HPDE6-E6E7 (cell line): Measurements from ENCODE around the gene RBP3.

Experiments used
- DNase-seq: peaks from one replicate; pipeline ENCODE4 v3.0.0; 2011; ENCODE audit warnings: missing footprints; ENCODE audit errors: extremely low spot score

The RBP3 gene

GRCh38 chr10:47348138-47348651 lies at the start of gene RBP3:
TSS of gene RBP3 (plus strand) at chr10:47348363. CDS start at chr10:47348485, 122 bp downstream.
- no peak for DNase-seq

DNA sequence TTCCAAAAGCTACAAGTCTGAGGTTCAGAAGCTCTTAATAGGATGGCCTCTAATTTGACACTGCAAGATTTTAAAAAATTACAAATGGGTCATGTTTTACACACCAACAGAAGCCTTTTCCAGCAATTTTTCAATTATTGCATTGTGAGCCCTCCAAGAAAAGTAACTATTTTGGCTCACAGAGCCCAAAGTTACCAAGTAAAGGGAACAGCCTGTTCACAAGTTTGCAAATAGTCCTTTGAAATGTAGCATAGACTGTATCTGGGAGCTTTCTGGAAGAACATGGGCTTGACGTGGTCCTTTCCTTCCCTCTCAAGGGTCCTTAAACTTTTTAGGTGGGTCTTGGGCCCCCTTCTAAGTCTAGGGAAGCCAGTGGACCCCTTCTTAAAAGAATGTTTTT lies 49.4 kb upstream of the RBP3 start:
- no peak for DNase-seq

- DNase-seq, result no peak
These were observed 48.3 kb upstream of the RBP3 start, which contains the start of gene GDF10 for GRCh38 chr10:47299611-47300428. TSS of gene GDF10 (plus strand) at chr10:47300197. CDS start at chr10:47300652, 455 bp downstream.

DNA sequence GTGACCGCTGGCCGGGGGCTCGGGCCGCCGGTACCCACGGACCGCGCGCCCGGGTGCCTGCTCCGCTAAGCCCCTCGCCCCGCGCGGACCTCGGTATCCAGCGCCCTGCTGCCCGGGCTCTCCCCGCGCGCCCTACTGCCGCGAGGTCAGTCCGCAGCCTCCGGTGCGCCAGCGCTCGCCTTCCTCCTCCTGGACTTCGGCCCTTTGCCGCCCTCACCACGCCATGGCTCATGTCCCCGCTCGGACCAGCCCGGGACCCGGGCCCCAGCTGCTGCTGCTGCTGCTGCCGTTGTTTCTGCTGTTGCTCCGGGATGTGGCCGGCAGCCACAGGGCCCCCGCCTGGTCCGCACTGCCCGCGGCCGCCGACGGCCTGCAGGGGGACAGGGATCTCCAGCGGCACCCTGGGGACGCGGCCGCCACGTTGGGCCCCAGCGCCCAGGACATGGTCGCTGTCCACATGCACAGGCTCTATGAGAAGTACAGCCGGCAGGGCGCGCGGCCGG lies 47.7 kb upstream of the RBP3 start:
- DNase-seq, result no peak

- DNase-seq, result no peak
These were observed 46.3 kb upstream of the RBP3 start for GRCh38 chr10:47301833-47302232.

- DNase-seq, result no peak
These were observed 45.1 kb upstream of the RBP3 start for GRCh38 chr10:47303105-47303504.

DNA sequence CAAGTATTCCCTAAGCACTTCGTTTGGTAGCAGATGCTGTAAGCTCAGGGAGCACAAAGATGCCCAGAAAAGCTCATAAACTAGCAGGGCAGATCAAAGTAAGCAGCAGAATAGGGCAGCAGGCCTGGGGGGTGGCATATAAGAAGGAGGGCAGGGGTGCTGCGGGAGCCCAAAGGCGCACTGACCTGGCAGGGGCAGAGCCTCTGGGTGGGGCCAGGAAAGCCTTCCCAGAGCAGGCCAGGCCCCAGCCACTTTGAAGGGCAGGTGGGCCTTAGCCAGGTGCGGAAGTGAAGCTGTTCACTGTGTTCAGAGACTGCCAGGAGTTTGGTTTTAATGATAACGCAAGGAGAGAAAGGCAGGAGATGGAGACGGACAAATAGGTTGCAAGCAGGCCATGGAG lies 44.3 kb upstream of the RBP3 start:
- no peak for DNase-seq

GRCh38 chr10:47305566-47305965 lies 42.6 kb upstream of the RBP3 start:
- no peak for DNase-seq

DNA sequence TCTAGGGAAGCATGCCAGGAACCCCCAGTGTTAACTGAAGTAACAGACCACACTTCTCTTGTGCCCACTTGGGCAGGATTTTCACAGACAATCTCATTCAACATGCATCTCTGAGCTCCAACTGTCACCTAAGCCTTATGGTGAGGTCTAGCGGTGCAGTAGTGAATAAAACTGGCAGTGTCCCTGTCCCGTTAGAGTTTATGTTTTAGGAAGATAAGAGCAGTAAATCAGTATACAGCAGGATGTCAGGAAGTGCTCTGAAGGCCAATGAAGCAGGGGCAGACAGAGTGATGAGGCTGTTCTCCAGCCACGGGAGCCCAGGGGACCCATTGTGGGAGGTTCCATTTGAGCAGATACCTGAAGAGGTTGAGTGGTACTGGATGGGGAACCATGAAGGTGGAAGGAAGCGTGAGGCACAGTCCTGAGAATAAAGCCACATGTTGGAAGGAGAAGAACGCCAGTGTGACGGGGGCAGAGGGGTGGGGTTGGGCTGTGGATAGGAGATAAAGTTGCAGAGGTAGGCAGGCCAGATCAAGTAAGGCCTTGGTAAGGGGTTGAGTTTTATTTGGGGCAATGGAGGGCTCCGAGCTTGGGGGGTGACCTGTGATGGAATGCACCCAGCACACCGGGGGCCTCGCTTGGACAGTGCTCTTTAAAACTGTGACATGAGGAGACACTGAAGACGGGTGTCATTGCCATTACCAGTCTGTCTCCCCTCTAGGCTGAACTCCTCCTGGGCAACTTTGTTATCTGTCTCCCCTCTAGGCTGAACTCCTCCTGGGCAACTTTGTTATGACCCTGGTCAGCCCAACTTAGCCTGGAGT lies 41.6 kb upstream of the RBP3 start:
- DNase-seq, result no peak

DNA sequence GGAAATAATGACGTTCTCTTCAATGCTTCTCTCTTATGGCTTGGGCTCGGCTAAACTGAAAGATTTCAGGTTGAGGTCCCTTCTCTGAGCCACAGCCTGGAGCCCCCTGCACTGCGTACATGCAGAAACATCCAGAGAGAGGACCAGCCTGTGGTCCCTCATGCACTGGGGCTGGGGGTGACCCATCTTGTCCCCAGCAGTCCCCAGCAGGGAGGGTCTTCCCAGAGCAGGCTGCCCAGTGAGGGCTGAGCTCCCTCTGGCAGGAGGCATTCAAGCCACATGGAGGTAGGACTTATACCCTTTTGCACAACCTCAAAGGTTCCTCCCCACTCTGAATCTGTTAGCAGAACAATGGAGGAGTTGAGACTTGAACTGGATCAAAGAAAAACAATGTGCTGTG lies 40.8 kb upstream of the RBP3 start:
- no peak for DNase-seq

GRCh38 chr10:47308775-47309174 lies 39.4 kb upstream of the RBP3 start:
- DNase-seq, result no peak

- DNase-seq, result no peak
These were observed 38.6 kb upstream of the RBP3 start for GRCh38 chr10:47309408-47310089.

DNA sequence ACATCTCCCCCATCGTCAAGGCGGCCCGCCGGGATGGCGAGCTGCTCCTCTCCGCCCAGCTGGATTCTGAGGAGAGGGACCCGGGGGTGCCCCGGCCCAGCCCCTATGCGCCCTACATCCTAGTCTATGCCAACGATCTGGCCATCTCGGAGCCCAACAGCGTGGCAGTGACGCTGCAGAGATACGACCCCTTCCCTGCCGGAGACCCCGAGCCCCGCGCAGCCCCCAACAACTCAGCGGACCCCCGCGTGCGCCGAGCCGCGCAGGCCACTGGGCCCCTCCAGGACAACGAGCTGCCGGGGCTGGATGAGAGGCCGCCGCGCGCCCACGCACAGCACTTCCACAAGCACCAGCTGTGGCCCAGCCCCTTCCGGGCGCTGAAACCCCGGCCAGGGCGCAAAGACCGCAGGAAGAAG lies 38.1 kb upstream of the RBP3 start:
- DNase-seq, result no peak

DNA sequence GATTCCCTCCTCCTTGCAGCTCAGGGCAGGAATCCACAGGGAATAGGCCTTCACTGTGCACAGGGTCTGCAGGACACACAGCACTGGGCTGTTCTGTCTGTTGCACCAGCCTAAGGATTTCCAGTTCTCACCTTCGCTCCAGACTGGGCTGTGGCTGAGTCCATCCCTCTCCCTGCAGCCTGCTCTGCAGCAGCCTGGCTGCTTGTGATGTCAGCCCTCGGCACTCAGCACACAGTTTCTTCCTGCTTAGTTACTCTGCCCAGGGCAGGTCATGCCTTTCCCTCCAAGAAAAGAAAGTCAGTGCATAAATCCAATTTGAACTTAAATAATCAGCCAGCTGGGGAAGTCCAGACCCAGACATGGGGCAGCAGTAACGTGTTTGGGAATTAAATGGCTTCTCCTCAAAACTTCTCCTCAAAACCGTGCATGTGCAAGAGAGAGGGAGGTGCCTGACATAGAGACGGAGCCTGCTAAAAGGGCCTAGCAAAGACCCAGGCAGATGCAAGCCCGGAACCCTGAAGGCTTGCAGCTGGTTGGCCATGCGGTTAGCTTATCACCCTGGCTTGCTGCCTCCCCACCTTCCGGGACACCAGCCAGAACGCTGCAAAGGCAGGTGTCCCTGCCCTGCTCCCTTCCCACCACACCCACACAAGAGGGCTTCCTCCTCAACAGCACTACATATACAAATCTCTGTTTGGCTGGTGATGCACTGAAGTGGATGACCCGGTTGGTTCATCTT lies 36.8 kb upstream of the RBP3 start:
- DNase-seq, result peak; percentile 19

DNA sequence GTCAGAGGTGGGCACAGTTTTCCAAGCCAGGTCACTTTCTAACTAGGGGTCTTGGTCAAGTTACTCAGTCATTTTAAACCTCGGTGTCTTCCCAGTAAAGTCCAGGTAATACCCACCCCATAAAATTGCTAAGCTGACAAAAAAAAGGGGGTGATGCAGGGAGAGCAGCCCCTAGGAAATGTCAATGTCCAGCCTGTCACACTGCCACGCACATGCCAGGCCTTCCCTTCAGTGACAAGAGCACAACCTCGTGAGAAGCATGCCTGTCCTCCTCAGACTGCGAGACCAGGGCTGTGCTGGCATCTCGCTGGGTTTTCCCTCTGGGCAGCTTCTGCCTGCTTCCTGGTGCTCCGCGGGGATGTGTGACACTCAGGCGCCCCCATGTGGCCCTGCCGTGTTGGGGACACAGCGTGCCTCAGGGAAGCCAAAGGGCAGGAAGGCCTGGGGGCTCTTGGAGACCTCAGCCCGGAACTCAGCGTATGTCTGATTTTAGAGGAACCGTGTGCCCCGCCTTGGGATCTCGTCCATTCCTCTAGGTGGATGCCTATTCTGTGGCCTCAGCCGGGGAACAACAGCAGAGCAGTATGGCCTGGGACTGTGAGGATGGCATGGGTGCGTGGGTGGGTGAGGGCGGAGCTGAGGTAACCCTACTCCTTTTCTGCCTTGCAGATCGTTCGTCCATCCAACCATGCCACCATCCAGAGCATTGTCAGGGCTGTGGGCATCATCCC lies 36.1 kb upstream of the RBP3 start:
- peak; percentile 82 for DNase-seq

DNA sequence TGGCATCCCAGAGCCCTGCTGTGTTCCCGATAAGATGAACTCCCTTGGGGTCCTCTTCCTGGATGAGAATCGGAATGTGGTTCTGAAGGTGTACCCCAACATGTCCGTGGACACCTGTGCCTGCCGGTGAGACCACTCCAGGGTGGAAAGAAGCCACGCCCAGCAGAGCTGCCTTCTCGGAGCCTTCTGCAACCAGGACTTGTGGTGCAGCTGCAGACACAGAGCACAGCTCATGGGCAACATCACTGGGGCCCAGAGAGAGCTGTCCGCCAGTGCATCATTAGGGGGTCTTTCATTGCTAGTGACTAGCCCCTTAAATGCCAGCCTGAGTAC lies 35.5 kb upstream of the RBP3 start:
- no peak for DNase-seq

- no peak for DNase-seq
These were observed 33.7 kb upstream of the RBP3 start for GRCh38 chr10:47314416-47314970.

DNA sequence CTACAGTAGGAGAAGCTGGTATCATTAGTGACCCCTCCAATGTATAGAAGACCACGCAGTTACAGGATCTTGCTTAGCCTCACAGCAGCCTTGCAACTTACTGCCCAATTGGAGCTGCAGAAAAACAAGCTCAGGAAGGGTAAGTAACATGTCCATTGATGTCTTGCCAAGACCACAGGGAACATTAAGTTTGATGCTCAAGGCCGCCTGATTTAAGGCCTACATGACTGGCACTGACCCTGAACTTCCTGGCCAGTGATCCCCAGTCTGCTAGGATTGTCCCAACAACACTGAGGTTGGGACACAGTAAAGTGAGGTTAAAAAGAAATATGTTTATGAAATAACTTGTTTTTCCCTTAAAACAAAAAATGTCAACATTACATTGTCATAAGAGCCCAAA lies 32.7 kb upstream of the RBP3 start:
- DNase-seq, result no peak

DNA sequence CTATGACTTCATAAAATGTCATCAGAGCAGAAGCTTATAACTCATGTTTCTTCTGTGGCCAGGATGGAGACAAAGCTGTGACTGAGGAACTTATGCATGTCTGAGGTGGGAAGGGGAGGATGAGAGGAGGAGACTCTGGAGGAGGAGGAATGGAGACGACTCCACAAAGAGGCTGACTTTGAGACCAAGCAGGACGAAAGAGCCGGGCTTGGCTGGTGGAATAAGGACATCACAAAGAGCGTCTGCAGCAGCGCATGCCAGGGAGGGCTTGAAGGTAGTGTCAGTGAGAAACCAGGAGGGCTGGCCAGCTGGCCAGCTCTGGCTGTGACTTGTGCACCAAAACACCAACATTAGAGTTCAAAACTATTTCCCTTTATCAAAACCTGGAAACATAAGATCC lies 32.0 kb upstream of the RBP3 start:
- no peak for DNase-seq

- no peak for DNase-seq
These were observed 30.9 kb upstream of the RBP3 start for GRCh38 chr10:47317251-47317650.
